C4-2B (cell line): Measurements from ENCODE around the gene ACBD6.

Experiments used
- H3K27ac ChIP-seq: fragments of 450-650 bp; 2 replicates; pipeline ENCODE4 v1.5.1; 2017
- CTCF ChIP-seq: fragments of 450-650 bp; conservative IDR thresholded peaks from 2 replicates; pipeline ENCODE4 v1.5.1; 2017; ENCODE audit warnings: mild to moderate bottlenecking
- ZFX ChIP-seq: fragments of 450-650 bp; IDR thresholded peaks from 2 replicates; pipeline ENCODE4 v1.6.1; 2017

Gene ACBD6

GRCh38 chr1:180273066-180273465, 229.3 kb downstream of the ACBD6 start:
- H3K27ac ChIP-seq = no peak overlapping the region
- no peak for TF ChIP-seq CTCF
- no peak for TF ChIP-seq ZFX

GRCh38 chr1:180272395-180272794, 230.0 kb downstream of the ACBD6 start:
- TF ChIP-seq CTCF (no peak), ZFX (no peak)
- H3K27ac ChIP-seq = no peak overlapping the region

- no peak for TF ChIP-seq CTCF
- no peak for TF ChIP-seq ZFX
- H3K27ac ChIP-seq = no peak overlapping the region
These were observed 230.8 kb downstream of the ACBD6 start for GRCh38 chr1:180271272-180272255.

GRCh38 chr1:180270530-180271271, 231.7 kb downstream of the ACBD6 start:
- TF ChIP-seq ZFX (no peak), CTCF (no peak; the same call in 1 of the 2 replicates)
- H3K27ac ChIP-seq = no peak overlapping the region

- H3K27ac ChIP-seq = no peak overlapping the region
- TF ChIP-seq ZFX (no peak), CTCF (no peak; the same call in 1 of the 2 replicates)
These were observed 232.5 kb downstream of the ACBD6 start for GRCh38 chr1:180269645-180270529.

- no peak overlapping the region for H3K27ac ChIP-seq
- no peak for TF ChIP-seq CTCF
- no peak for TF ChIP-seq ZFX
These were observed 233.8 kb downstream of the ACBD6 start for GRCh38 chr1:180268556-180269075.
